HPDE6-E6E7 (cell line): Measurements from ENCODE around the gene DISP3.

Experiments
- DNase-seq: peaks from one replicate; pipeline ENCODE4 v3.0.0; 2011; ENCODE audit warnings: missing footprints; ENCODE audit errors: extremely low spot score

DISP3 gene

GRCh38 chr1:11514366-11514765 lies 35.4 kb downstream of the DISP3 start:
- DNase-seq: no peak

GRCh38 chr1:11515368-11516300 lies 36.7 kb downstream of the DISP3 start:
- no peak for DNase-seq

GRCh38 chr1:11516961-11517635 lies 38.1 kb downstream of the DISP3 start:
- no peak for DNase-seq

- DNase-seq: no peak
Measured at GRCh38 chr1:11518016-11518701, 39.2 kb downstream of the DISP3 start.

GRCh38 chr1:11518791-11519628 lies 40.1 kb downstream of the DISP3 start:
- no peak for DNase-seq

- no peak for DNase-seq
Measured at GRCh38 chr1:11519629-11520031, 40.7 kb downstream of the DISP3 start.

- no peak for DNase-seq
Measured at GRCh38 chr1:11520531-11521233, 41.7 kb downstream of the DISP3 start.

GRCh38 chr1:11521582-11522399 lies 42.8 kb downstream of the DISP3 start:
- no peak for DNase-seq

GRCh38 chr1:11522400-11523235 lies 43.7 kb downstream of the DISP3 start:
- DNase-seq: no peak

GRCh38 chr1:11523261-11523660 lies 44.3 kb downstream of the DISP3 start:
- no peak for DNase-seq

- DNase-seq: no peak
Measured at GRCh38 chr1:11523746-11524464, 45.0 kb downstream of the DISP3 start.

- no peak for DNase-seq
Measured at GRCh38 chr1:11524465-11525150, 45.7 kb downstream of the DISP3 start.

- no peak for DNase-seq
Measured at GRCh38 chr1:11525151-11525505, 46.2 kb downstream of the DISP3 start.

- DNase-seq: no peak
Measured at GRCh38 chr1:11525516-11525915, 46.6 kb downstream of the DISP3 start.

GRCh38 chr1:11526071-11526895 lies 47.3 kb downstream of the DISP3 start:
- DNase-seq: no peak

GRCh38 chr1:11527541-11528452 lies 48.8 kb downstream of the DISP3 start:
- DNase-seq: no peak
